Mucosa of descending colon (tissue), 3 donors: ENCODE measurements around the gene CACNA1C. TPM values are rescaled to one million over a fixed set of nuclear protein-coding genes. Genes with fewer than 3 reads are reported as not detected.

Experiments
- ATAC-seq: fragments of 200-7000 bp; cut with Tn5 transposase; one replicate; pipeline ENCODE4 v1.9.1; 2020; ENCODE audit warnings: mild to moderate bottlenecking, moderate library complexity
- DNase-seq, 3 donors: peaks; one replicate each; pipeline ENCODE4 v3.0.0-alpha.2; 2020
- H3K36me3 ChIP-seq: fragments of 200-600 bp; one replicate; pipeline ENCODE4 v1.8.0; 2021; ENCODE audit warnings: low read depth, mild to moderate bottlenecking
- H3K4me1 ChIP-seq: fragments of 200-600 bp; one replicate; pipeline ENCODE4 v1.8.0; 2021; ENCODE audit warnings: low read depth, mild to moderate bottlenecking
- H3K4me3 ChIP-seq: fragments of 200-600 bp; one replicate; pipeline ENCODE4 v1.8.0; 2021; ENCODE audit warnings: mild to moderate bottlenecking
- H3K9me3 ChIP-seq: fragments of 200-600 bp; one replicate; pipeline ENCODE4 v1.8.0; 2021; ENCODE audit warnings: mild to moderate bottlenecking
- CTCF ChIP-seq: fragments of 200-600 bp; IDR thresholded peaks from one replicate; pipeline ENCODE4 v1.8.0; 2022; ENCODE audit warnings: antibody characterized with exemption, mild to moderate bottlenecking
- intact Hi-C, 2 donors: fragments of 100-400 bp; cut with DNase I in 1 of 2; cut with micrococcal nuclease in 1 of 2; formaldehyde crosslinking; loops; one replicate each; pipeline versions ENCODE4 v1.11.0 to v1.11.1; 2022; cut with DNase I, micrococcal nuclease
- total RNA-seq, 3 donors: library from RNA; stranded (reverse); fragmentation: NEBNext Ultra II Directional in 2 of 3; extraction: Animal tissue kit (Norgen Biotek cat#: 25700) in 2 of 3; gene quantifications; one replicate each; pipeline versions ENCODE4 v1.2.1 to v1.2.4, GENCODE V29; 2021 to 2023
- donor health status: DM: no; HTN: no; CAD: no; lungs with moderate emphysema.
- donor health status: DM: no; HTN: no; CAD: no.
- donor health status: DM: no; HTN: yes; CAD: no.

CACNA1C gene
- total RNA-seq, 3 donors from 2014 or later: 5.5 to 89.4 (median 9.2) TPM

- no peaks in the 10 kb centered on the region for H3K4me1 ChIP-seq
- H3K4me3 ChIP-seq: no peak overlapping the region
- intact Hi-C loops: no loop called here
- DNase-seq: no peak
- no peaks in the 10 kb centered on the region for H3K36me3 ChIP-seq
- no peak for ATAC-seq
- no peak for TF ChIP-seq CTCF
- H3K9me3 ChIP-seq: no peaks in the 10 kb centered on the region
Measured at GRCh38 chr12:2413301-2413700, 360.5 kb downstream of the CACNA1C start.

- no peak for ATAC-seq
- no peak for DNase-seq
- Histone ChIP-seq H3K9me3 (no peaks in the 10 kb centered on the region), H3K36me3 (no peaks in the 10 kb centered on the region), H3K4me3 (no peak overlapping the region), H3K4me1 (no peaks in the 10 kb centered on the region)
- TF ChIP-seq CTCF: no peak
- intact Hi-C loops: no loop called here
Measured at GRCh38 chr12:2413999-2414792, 361.4 kb downstream of the CACNA1C start.

- no peak for TF ChIP-seq CTCF
- Histone ChIP-seq H3K9me3 (no peaks in the 10 kb centered on the region), H3K4me1 (no peaks in the 10 kb centered on the region), H3K36me3 (no peaks in the 10 kb centered on the region), H3K4me3 (no peak overlapping the region)
- no peak for DNase-seq
- ATAC-seq: no peak
- intact Hi-C loops: no loop called here
Measured at GRCh38 chr12:2414810-2415567, 362.2 kb downstream of the CACNA1C start.

- Histone ChIP-seq H3K36me3 (no peaks in the 10 kb centered on the region), H3K4me1 (no peaks in the 10 kb centered on the region), H3K4me3 (no peak overlapping the region), H3K9me3 (no peaks in the 10 kb centered on the region)
- TF ChIP-seq CTCF: no peak
- no peak for ATAC-seq
- no peak for DNase-seq
- intact Hi-C loops: no loop called here
Measured at GRCh38 chr12:2415568-2415944, 362.8 kb downstream of the CACNA1C start.

GRCh38 chr12:2416158-2416557 is 363.4 kb downstream of the CACNA1C start:
- no peaks in the 10 kb centered on the region for H3K9me3 ChIP-seq
- TF ChIP-seq CTCF: no peak
- no peak for ATAC-seq
- intact Hi-C loops: no loop called here
- no peaks in the 10 kb centered on the region for H3K36me3 ChIP-seq
- H3K4me1 ChIP-seq: no peaks in the 10 kb centered on the region
- no peak for DNase-seq
- H3K4me3 ChIP-seq: no peak overlapping the region
